HEK293 (cell line): Measurements from ENCODE around the gene OST4.

ENCODE experiments used
- CTCF ChIA-PET: fragments of 350-600 bp; formaldehyde crosslinking; extraction: SDS; loops from one replicate; lab custom pipeline; 2021; ENCODE audit warnings: antibody characterized with exemption; lab: Yijun Ruan, JAX
- POLR2A ChIA-PET: fragments of 300-600 bp; formaldehyde crosslinking; extraction: SDS; loops from one replicate; lab custom pipeline; 2020; ENCODE audit warnings: antibody characterized with exemption, inconsistent platforms; lab: Yijun Ruan, JAX
- H3K27ac ChIP-seq: fragments of 200-500 bp; sonication (Bioruptor generic); 2 replicates; pipeline ENCODE4 v1.5.1; 2014; ENCODE audit warnings: low read depth, low read length, control low read depth, inconsistent platforms; ENCODE audit errors: extremely low read depth
- H3K36me3 ChIP-seq, 2 experiments: fragments of 200-500 bp in 1 of 2; sonication (Bioruptor generic) in 1 of 2; 1 replicate in 1 of 2; 2 replicates in 1 of 2; pipeline ENCODE4 v1.5.1; 2014 to 2017; ENCODE audit warnings: inconsistent platforms in 2 of 2, low read length in 2 of 2; ENCODE audit not compliant: control insufficient read depth in 2 of 2, insufficient read depth in 1 of 2
- H3K4me1 ChIP-seq: fragments of 200-500 bp; sonication (Bioruptor generic); 2 replicates; pipeline ENCODE4 v1.5.1; 2014; ENCODE audit warnings: mild to moderate bottlenecking, low read length, inconsistent platforms; ENCODE audit not compliant: control insufficient read depth, insufficient read depth
- H3K4me3 ChIP-seq: 2 replicates; pipeline ENCODE4 v1.5.1; 2011; ENCODE audit warnings: low read depth, mild to moderate bottlenecking, control low read depth, low read length, moderate library complexity
- H3K9me3 ChIP-seq: fragments of 200-500 bp; sonication (Bioruptor generic); 2 replicates; pipeline ENCODE4 v1.5.1; 2014; ENCODE audit warnings: low read depth, low read length, inconsistent platforms; ENCODE audit not compliant: control insufficient read depth, insufficient read depth
- CTCF ChIP-seq: fragments of 450-650 bp; formaldehyde crosslinking; IDR thresholded peaks from 2 replicates; pipeline ENCODE4 v1.5.1; 2016; ENCODE audit warnings: missing biosample characterization, missing genetic modification characterization
- GLIS1 ChIP-seq: fragments of 450-650 bp; formaldehyde crosslinking; IDR thresholded peaks from 2 replicates; pipeline ENCODE4 v1.5.1; 2016; ENCODE audit warnings: missing biosample characterization, missing genetic modification characterization
- HOXC10 ChIP-seq: sonication (generic); formaldehyde crosslinking; IDR thresholded peaks from 2 replicates; pipeline ENCODE4 v1.8.1; 2023; ENCODE audit warnings: mild to moderate bottlenecking, missing genetic modification reagents
- IKZF3 ChIP-seq: fragments of 450-650 bp; IDR thresholded peaks from 2 replicates; pipeline ENCODE4 v1.5.0; 2018; ENCODE audit warnings: missing biosample characterization, mild to moderate bottlenecking, missing genetic modification characterization, moderate library complexity
- MYNN ChIP-seq: fragments of 450-650 bp; formaldehyde crosslinking; IDR thresholded peaks from 2 replicates; pipeline ENCODE4 v1.5.1; 2016; ENCODE audit warnings: missing biosample characterization, missing genetic modification characterization, borderline replicate concordance
- OVOL3 ChIP-seq: fragments of 450-650 bp; formaldehyde crosslinking; IDR thresholded peaks from 2 replicates; pipeline ENCODE4 v1.5.1; 2016; ENCODE audit warnings: missing biosample characterization, missing genetic modification characterization
- ZBTB17 ChIP-seq: fragments of 450-650 bp; formaldehyde crosslinking; IDR thresholded peaks from 2 replicates; pipeline ENCODE4 v1.5.1; 2016; ENCODE audit warnings: missing biosample characterization, missing genetic modification characterization
- ZFP37 ChIP-seq: fragments of 450-650 bp; formaldehyde crosslinking; IDR thresholded peaks from 2 replicates; pipeline ENCODE4 v1.5.1; 2016; ENCODE audit warnings: missing biosample characterization, missing genetic modification characterization
- ZNF112 ChIP-seq: fragments of 450-650 bp; formaldehyde crosslinking; IDR thresholded peaks from 2 replicates; pipeline ENCODE4 v1.5.0; 2017; ENCODE audit warnings: missing biosample characterization, missing genetic modification characterization
- ZNF2 ChIP-seq: fragments of 450-650 bp; formaldehyde crosslinking; IDR thresholded peaks from 2 replicates; pipeline ENCODE4 v1.5.1; 2016; ENCODE audit warnings: missing biosample characterization, missing genetic modification characterization
- ZNF211 ChIP-seq: fragments of 450-650 bp; formaldehyde crosslinking; IDR thresholded peaks from 2 replicates; pipeline ENCODE4 v1.5.1; 2016; ENCODE audit warnings: low read depth, missing biosample characterization, missing genetic modification characterization
- ZNF302 ChIP-seq: fragments of 450-650 bp; formaldehyde crosslinking; IDR thresholded peaks from 2 replicates; pipeline ENCODE4 v1.5.1; 2016; ENCODE audit warnings: missing biosample characterization, missing genetic modification characterization, low read depth
- ZNF544 ChIP-seq: fragments of 450-650 bp; formaldehyde crosslinking; IDR thresholded peaks from 2 replicates; pipeline ENCODE4 v1.5.0; 2017; ENCODE audit warnings: missing biosample characterization, missing genetic modification characterization
- ZNF596 ChIP-seq: fragments of 450-650 bp; IDR thresholded peaks from 2 replicates; pipeline ENCODE4 v1.5.0; 2018; ENCODE audit warnings: missing biosample characterization, mild to moderate bottlenecking, missing genetic modification characterization, moderate library complexity
- ZNF707 ChIP-seq: fragments of 450-650 bp; formaldehyde crosslinking; IDR thresholded peaks from 2 replicates; pipeline ENCODE4 v1.5.1; 2016; ENCODE audit warnings: missing biosample characterization, missing genetic modification characterization
- ZNF837 ChIP-seq: fragments of 450-650 bp; formaldehyde crosslinking; IDR thresholded peaks from 2 replicates; pipeline ENCODE4 v1.5.1; 2016; ENCODE audit warnings: missing biosample characterization, missing genetic modification characterization
- TF ChIP-seq, protein P1 (sequence below): fragments of 450-650 bp; formaldehyde crosslinking; IDR thresholded peaks from 2 replicates; pipeline ENCODE4 v1.5.1; 2016; ENCODE audit warnings: missing biosample characterization, missing genetic modification characterization
- TF ChIP-seq, protein P2 (sequence below): fragments of 450-650 bp; formaldehyde crosslinking; IDR thresholded peaks from 2 replicates; pipeline ENCODE4 v1.5.1; 2016; ENCODE audit warnings: missing biosample characterization, missing genetic modification characterization
- TF ChIP-seq, protein P3 (sequence below): fragments of 450-650 bp; formaldehyde crosslinking; IDR thresholded peaks from 2 replicates; pipeline ENCODE4 v1.5.1; 2016; ENCODE audit warnings: missing biosample characterization, missing genetic modification characterization, low read depth
- TF ChIP-seq, protein P4 (sequence below): fragments of 450-650 bp; formaldehyde crosslinking; conservative IDR thresholded peaks from 2 replicates; pipeline ENCODE4 v1.5.1; 2016; ENCODE audit warnings: low read depth, missing biosample characterization, missing genetic modification characterization

The OST4 gene

DNA sequence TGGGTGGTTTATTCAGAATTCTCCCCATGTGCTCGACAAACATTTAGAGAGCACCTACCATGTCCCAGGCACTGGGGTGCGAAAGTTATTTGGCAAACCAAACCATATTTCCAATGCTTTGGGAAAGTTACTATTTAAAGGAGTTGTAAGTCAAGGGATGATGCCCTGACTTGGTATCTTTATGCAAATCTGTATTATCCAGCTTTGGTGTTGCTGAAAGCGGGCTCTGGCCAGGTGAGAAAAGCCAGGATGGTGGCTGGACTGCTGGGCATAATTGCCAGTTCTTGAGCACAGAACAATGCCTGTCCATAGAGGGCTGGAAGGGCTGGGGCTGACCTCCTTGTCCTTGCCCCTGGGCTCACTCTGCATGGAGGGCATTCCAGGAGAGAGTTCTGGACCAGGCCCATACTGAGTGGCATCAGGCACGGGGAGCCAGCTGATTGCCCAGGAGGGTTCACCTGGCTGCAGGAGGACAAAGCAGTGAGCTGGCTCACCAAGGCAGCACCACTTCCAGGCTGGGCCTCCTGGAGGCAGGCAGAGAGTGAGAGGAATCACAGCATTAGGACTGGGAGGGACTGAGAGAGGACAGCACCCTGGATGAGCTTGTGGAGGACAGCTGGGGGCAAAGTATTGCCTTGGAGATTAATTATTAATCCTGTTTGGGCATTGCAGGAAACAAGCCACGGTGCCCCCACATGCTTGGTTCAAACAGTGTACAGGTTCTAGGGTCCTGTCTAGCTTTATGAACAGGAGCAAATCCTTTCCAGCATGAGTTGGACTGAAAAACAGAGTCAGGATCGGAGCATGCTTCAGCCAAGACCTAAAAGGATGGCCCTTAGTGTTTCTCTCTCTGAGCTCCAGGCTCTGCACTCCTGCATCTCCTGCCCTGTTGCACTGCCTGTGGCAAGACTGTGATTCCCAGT lies 22.2 kb upstream of the OST4 start:
- TF ChIP-seq ZNF211 (tag by site-specific recombination), result no peak
- TF ChIP-seq, protein P1, sequence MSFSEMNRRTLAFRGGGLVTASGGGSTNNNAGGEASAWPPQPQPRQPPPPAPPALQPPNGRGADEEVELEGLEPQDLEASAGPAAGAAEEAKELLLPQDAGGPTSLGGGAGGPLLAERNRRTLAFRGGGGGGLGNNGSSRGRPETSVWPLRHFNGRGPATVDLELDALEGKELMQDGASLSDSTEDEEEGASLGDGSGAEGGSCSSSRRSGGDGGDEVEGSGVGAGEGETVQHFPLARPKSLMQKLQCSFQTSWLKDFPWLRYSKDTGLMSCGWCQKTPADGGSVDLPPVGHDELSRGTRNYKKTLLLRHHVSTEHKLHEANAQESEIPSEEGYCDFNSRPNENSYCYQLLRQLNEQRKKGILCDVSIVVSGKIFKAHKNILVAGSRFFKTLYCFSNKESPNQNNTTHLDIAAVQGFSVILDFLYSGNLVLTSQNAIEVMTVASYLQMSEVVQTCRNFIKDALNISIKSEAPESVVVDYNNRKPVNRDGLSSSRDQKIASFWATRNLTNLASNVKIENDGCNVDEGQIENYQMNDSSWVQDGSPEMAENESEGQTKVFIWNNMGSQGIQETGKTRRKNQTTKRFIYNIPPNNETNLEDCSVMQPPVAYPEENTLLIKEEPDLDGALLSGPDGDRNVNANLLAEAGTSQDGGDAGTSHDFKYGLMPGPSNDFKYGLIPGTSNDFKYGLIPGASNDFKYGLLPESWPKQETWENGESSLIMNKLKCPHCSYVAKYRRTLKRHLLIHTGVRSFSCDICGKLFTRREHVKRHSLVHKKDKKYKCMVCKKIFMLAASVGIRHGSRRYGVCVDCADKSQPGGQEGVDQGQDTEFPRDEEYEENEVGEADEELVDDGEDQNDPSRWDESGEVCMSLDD (tag by site-specific recombination), result no peak
- no peak for TF ChIP-seq MYNN
- no peak for TF ChIP-seq GLIS1 (tag by site-specific recombination)
- TF ChIP-seq OVOL3, result no peak
- TF ChIP-seq, protein P2, sequence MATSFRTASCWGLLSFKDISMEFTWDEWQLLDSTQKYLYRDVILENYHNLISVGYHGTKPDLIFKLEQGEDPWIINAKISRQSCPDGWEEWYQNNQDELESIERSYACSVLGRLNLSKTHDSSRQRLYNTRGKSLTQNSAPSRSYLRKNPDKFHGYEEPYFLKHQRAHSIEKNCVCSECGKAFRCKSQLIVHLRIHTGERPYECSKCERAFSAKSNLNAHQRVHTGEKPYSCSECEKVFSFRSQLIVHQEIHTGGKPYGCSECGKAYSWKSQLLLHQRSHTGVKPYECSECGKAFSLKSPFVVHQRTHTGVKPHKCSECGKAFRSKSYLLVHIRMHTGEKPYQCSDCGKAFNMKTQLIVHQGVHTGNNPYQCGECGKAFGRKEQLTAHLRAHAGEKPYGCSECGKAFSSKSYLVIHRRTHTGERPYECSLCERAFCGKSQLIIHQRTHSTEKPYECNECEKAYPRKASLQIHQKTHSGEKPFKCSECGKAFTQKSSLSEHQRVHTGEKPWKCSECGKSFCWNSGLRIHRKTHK (tag by site-specific recombination), result no peak
- TF ChIP-seq CTCF (tag by site-specific recombination), result no peak
- TF ChIP-seq ZFP37 (tag by site-specific recombination), result no peak
- POLR2A ChIA-PET, result interaction anchor here (1.3 kb wide), 1 partner anchor 125 kb away, joined by 5 read pairs; no protein-coding TSS in a partner anchor
- Histone ChIP-seq H3K9me3 (no peaks in the 10 kb centered on the region), H3K36me3 (peaks cover 0 to 48% of the 10 kb centered on the region in 2 experiments; a peak in 1 of 3 replicates), H3K27ac (no peak overlapping the region), H3K4me3 (no peak overlapping the region), H3K4me1 (no peaks in the 10 kb centered on the region)
- CTCF ChIA-PET, result interaction anchor here (0.6 to 1.6 kb wide), 7 partner anchors 9 to 731 kb away, joined by 3 to 6 read pairs (median 3); no protein-coding TSS in a partner anchor

DNA sequence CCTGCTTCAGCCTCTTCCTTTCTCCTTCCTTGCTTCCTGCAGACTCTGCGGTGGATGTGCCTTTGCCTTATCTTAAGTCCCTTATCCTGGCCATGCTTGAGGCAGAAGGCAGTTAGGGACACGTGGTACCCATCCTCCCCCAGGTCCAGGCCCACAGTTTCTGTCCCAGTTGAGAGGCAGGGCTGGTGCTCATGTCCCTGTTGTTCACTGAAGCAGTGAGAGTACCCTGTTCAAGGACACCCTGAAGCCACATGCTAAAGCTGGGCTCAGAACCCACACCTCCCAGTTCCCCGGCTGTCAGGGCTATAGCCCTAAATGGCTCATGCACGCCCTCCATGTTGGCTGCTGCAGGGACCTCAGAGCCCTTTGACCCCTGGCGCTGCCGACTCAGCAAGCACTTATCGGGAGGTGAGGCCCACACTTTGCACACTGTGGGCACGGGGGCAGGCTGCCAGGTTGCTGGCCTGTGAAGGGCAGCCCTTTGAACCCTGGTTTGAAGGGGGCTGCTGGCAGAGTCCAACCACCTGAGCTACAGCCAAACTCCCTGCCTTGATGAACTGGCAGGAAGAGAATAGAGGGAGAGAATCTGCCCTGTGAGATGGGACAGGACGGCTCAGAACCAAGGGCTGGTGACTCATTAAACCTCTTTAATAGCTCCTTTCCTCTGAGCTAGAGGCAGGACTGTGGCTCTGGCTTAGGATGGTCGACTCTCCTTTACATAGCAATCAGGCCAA lies 21.4 kb upstream of the OST4 start:
- H3K27ac ChIP-seq, result no peak overlapping the region
- no peak overlapping the region for H3K4me3 ChIP-seq
- H3K9me3 ChIP-seq, result no peaks in the 10 kb centered on the region
- ChIA-PET CTCF (interaction anchor here (0.6 to 1.6 kb wide), 5 partner anchors 8 to 98 kb away, joined by 3 read pairs; no protein-coding TSS in a partner anchor), POLR2A (interaction anchor here (1.3 kb wide), 1 partner anchor 126 kb away, joined by 5 read pairs; no protein-coding TSS in a partner anchor)
- H3K4me1 ChIP-seq, result no peaks in the 10 kb centered on the region
- H3K36me3 ChIP-seq, result peaks cover 0 to 46% of the 10 kb centered on the region in 2 experiments; a peak in 1 of 3 replicates
- no peak for TF ChIP-seq ZNF596 (tag by site-specific recombination)
- no peak for TF ChIP-seq ZNF707 (tag by site-specific recombination)
- TF ChIP-seq, protein P3, sequence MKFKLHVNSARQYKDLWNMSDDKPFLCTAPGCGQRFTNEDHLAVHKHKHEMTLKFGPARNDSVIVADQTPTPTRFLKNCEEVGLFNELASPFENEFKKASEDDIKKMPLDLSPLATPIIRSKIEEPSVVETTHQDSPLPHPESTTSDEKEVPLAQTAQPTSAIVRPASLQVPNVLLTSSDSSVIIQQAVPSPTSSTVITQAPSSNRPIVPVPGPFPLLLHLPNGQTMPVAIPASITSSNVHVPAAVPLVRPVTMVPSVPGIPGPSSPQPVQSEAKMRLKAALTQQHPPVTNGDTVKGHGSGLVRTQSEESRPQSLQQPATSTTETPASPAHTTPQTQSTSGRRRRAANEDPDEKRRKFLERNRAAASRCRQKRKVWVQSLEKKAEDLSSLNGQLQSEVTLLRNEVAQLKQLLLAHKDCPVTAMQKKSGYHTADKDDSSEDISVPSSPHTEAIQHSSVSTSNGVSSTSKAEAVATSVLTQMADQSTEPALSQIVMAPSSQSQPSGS (tag by site-specific recombination), result no peak
- TF ChIP-seq ZNF544, result no peak
- no peak for TF ChIP-seq ZNF112 (tag by site-specific recombination)
- TF ChIP-seq IKZF3 (tag by site-specific recombination), result no peak
- no peak for TF ChIP-seq ZBTB17 (tag by site-specific recombination)
- no peak for TF ChIP-seq HOXC10 (CRISPR knock-in tag)
- no peak for TF ChIP-seq ZNF302
- TF ChIP-seq ZNF837 (tag by site-specific recombination), result no peak
- TF ChIP-seq, protein P4, sequence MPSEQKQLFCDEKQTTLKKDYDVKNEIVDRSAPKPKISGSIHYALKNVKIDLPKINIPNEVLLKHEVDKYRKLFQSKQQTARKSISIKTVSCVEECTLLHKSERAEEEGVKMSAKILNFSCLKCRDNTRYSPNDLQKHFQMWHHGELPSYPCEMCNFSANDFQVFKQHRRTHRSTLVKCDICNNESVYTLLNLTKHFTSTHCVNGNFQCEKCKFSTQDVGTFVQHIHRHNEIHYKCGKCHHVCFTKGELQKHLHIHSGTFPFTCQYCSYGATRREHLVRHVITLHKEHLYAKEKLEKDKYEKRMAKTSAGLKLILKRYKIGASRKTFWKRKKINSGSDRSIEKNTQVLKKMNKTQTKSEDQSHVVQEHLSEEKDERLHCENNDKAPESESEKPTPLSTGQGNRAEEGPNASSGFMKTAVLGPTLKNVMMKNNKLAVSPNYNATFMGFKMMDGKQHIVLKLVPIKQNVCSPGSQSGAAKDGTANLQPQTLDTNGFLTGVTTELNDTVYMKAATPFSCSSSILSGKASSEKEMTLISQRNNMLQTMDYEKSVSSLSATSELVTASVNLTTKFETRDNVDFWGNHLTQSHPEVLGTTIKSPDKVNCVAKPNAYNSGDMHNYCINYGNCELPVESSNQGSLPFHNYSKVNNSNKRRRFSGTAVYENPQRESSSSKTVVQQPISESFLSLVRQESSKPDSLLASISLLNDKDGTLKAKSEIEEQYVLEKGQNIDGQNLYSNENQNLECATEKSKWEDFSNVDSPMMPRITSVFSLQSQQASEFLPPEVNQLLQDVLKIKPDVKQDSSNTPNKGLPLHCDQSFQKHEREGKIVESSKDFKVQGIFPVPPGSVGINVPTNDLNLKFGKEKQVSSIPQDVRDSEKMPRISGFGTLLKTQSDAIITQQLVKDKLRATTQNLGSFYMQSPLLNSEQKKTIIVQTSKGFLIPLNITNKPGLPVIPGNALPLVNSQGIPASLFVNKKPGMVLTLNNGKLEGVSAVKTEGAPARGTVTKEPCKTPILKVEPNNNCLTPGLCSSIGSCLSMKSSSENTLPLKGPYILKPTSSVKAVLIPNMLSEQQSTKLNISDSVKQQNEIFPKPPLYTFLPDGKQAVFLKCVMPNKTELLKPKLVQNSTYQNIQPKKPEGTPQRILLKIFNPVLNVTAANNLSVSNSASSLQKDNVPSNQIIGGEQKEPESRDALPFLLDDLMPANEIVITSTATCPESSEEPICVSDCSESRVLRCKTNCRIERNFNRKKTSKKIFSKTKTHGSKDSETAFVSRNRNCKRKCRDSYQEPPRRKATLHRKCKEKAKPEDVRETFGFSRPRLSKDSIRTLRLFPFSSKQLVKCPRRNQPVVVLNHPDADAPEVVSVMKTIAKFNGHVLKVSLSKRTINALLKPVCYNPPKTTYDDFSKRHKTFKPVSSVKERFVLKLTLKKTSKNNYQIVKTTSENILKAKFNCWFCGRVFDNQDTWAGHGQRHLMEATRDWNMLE (tag by site-specific recombination), result no peak
- no peak for TF ChIP-seq ZNF2 (tag by site-specific recombination)
